K562 (cell line): ENCODE results near the gene ISYNA1. TPM values are rescaled to one million over a fixed set of nuclear protein-coding genes. Genes with fewer than 3 reads are reported as not detected.

ENCODE experiments used
- BCLAF1 ChIP-seq, 2 experiments: fragments of 450-650 bp in 1 of 2; IDR thresholded peaks; 2 replicates each; pipeline ENCODE4 v1.6.1; 2011 to 2017; ENCODE audit warnings: low read depth in 2 of 2, antibody characterized with exemption in 1 of 2, borderline replicate concordance in 1 of 2, low read length in 1 of 2, mild to moderate bottlenecking in 1 of 2, mixed read lengths in 1 of 2; ENCODE audit not compliant: control insufficient read depth in 1 of 2
- BMI1 ChIP-seq: fragments of 150-350 bp; IDR thresholded peaks from 2 replicates; pipeline ENCODE4 v1.6.1; 2014; ENCODE audit warnings: low read length
- CREB3 ChIP-seq: fragments of 450-650 bp; conservative IDR thresholded peaks from 2 replicates; pipeline ENCODE4 v1.6.1; 2016; ENCODE audit warnings: missing genetic modification characterization, low read depth, mild to moderate bottlenecking, missing compliant biosample characterization, moderate library complexity
- E2F5 ChIP-seq: sonication (generic); formaldehyde crosslinking; IDR thresholded peaks from 2 replicates; pipeline ENCODE4 v1.8.0; 2022; ENCODE audit warnings: mild to moderate bottlenecking, missing genetic modification reagents
- FOXJ2 ChIP-seq: fragments of 200-800 bp; sonication (Bioruptor generic); IDR thresholded peaks from 2 replicates; pipeline ENCODE4 v1.6.1; 2016; ENCODE audit warnings: missing genetic modification characterization, missing compliant biosample characterization
- GTF2A2 ChIP-seq: IDR thresholded peaks from 2 replicates; pipeline ENCODE4 v1.6.1; 2016; ENCODE audit warnings: mild to moderate bottlenecking, missing genetic modification characterization, missing compliant biosample characterization
- KHSRP ChIP-seq: fragments of 450-650 bp; IDR thresholded peaks from 2 replicates; pipeline ENCODE4 v1.6.1; 2017
- PKNOX1 ChIP-seq: fragments of 450-650 bp; IDR thresholded peaks from 2 replicates; pipeline ENCODE4 v1.6.1; 2016
- RHOXF2B ChIP-seq: fragments of 250-450 bp; sonication (Bioruptor Pico); conservative IDR thresholded peaks from 2 replicates; pipeline ENCODE4 v1.5.1; 2021
- SMAD3 ChIP-seq: fragments of 450-650 bp; formaldehyde crosslinking; conservative IDR thresholded peaks from 2 replicates; pipeline ENCODE4 v1.4.0; 2020; ENCODE audit warnings: mild to moderate bottlenecking
- SRSF1 ChIP-seq: fragments of 200-400 bp; formaldehyde crosslinking; IDR thresholded peaks from 2 replicates; pipeline ENCODE4 v1.6.1; 2017; ENCODE audit warnings: mild to moderate bottlenecking, low read depth, low read length, moderate library complexity
- STAT6 ChIP-seq: sonication (generic); formaldehyde crosslinking; IDR thresholded peaks from 2 replicates; pipeline ENCODE4 v1.8.1; 2023; ENCODE audit warnings: mild to moderate bottlenecking, missing genetic modification reagents
- ZNF140 ChIP-seq: fragments of 250-450 bp; sonication (Bioruptor Pico); IDR thresholded peaks from 2 replicates; pipeline ENCODE4 v1.8.0; 2021; ENCODE audit warnings: moderate library complexity, mild to moderate bottlenecking, inconsistent platforms
- ZNF212 ChIP-seq: fragments of 450-650 bp; formaldehyde crosslinking; IDR thresholded peaks from 2 replicates; pipeline ENCODE4 v1.4.0; 2020; ENCODE audit warnings: mild to moderate bottlenecking
- ZNF239 ChIP-seq: fragments of 250-450 bp; sonication (Bioruptor Pico); IDR thresholded peaks from 2 replicates; pipeline ENCODE4 v1.4.0; 2020; ENCODE audit warnings: mild to moderate bottlenecking
- ZNF280B ChIP-seq: fragments of 250-450 bp; sonication (Bioruptor Pico); IDR thresholded peaks from 2 replicates; pipeline ENCODE4 v1.5.1; 2021; ENCODE audit warnings: mild to moderate bottlenecking
- ZNF75A ChIP-seq: fragments of 450-650 bp; formaldehyde crosslinking; IDR thresholded peaks from 2 replicates; pipeline ENCODE4 v1.4.0; 2020; ENCODE audit warnings: mild to moderate bottlenecking
- polyA plus RNA-seq, 8 experiments: library from polyadenylated mRNA; depleted of rRNA in 4 of 8; stranded (reverse) in 5 of 8; unstranded in 3 of 8; fragments of >200 nt; fragmentation: Nextera tagmentation in 2 of 8; fragmentation: Illumina TruSeq in 1 of 8; extraction: Ambion mirVana in 2 of 8; extraction: Trizol in 1 of 8; gene quantifications; 2 replicates each; pipeline versions ENCODE4 v1.2.1 to v1.2.3, GENCODE V29; 2011 to 2014; ENCODE audit warnings: inconsistent platforms in 1 of 8, missing spikeins in 1 of 8
- total RNA-seq, 7 experiments: library from RNA; depleted of rRNA in 6 of 7; stranded (reverse); fragments of >200 nt in 6 of 7; fragmentation: Illumina TruSeq in 2 of 7; extraction: Trizol in 2 of 7; gene quantifications; 2 replicates each; pipeline versions ENCODE4 v1.2.1 to v1.2.3, GENCODE V29; 2011 to 2021; ENCODE audit warnings: low replicate concordance in 1 of 7

The ISYNA1 gene
- total and polyA plus RNA-seq, 9 of the 15 experiments (the other 6 are each of a cell fraction or from before 2014, with no cell fraction given), result 21.8 to 460 (median 93.2) TPM

GRCh38 chr19:18415178-18415867, 22.6 kb downstream of the ISYNA1 start (continued):
- TF ChIP-seq STAT6 (CRISPR knock-in tag) (no peak), FOXJ2 (no peak), ZNF280B (no peak), SMAD3 (CRISPR knock-in tag) (0 out of 2 replicates have a peak, but pooled peaks have one; percentile 39), BMI1 (no peak), ZNF140 (CRISPR knock-in tag) (no peak), E2F5 (no peak), ZNF239 (CRISPR knock-in tag) (peak; percentile 44), SRSF1 (no peak), ZNF212 (CRISPR knock-in tag) (no peak), PKNOX1 (peak; percentile 69), ZNF75A (CRISPR knock-in tag) (no peak), KHSRP (no peak), GTF2A2 (no peak), BCLAF1 (IDR thresholded peaks at IDR 0.05; ENCODE audit: borderline replicate concordance in 1 of 2, control insufficient read depth in 1 of 2, low read depth in 2 of 2, low read length in 1 of 2) (0 out of 4 replicates have a peak, but pooled peaks of 1 of the 2 experiments have one; percentile 22), RHOXF2B (CRISPR knock-in tag) (0 out of 2 replicates have a peak, but pooled peaks have one; percentile 47), CREB3 (tag) (peak; percentile 81)
